GM12865 (cell line): ENCODE measurements around the gene PNLIP.

Experiments
- DNase-seq: peaks from one replicate; pipeline ENCODE4 v3.0.0; 2010; ENCODE audit warnings: low read depth
- H3K4me3 ChIP-seq: 2 replicates; pipeline ENCODE4 v1.5.1; 2011; ENCODE audit warnings: mild to moderate bottlenecking, low read depth, low read length, control low read depth
- TF ChIP-seq, protein P1 (sequence below): IDR thresholded peaks from 2 replicates; pipeline ENCODE4 v1.5.1; 2011; ENCODE audit warnings: low read length, control low read depth, low read depth, inconsistent platforms; ENCODE audit not compliant: insufficient read depth; ENCODE audit errors: missing control alignments

The PNLIP gene

DNA sequence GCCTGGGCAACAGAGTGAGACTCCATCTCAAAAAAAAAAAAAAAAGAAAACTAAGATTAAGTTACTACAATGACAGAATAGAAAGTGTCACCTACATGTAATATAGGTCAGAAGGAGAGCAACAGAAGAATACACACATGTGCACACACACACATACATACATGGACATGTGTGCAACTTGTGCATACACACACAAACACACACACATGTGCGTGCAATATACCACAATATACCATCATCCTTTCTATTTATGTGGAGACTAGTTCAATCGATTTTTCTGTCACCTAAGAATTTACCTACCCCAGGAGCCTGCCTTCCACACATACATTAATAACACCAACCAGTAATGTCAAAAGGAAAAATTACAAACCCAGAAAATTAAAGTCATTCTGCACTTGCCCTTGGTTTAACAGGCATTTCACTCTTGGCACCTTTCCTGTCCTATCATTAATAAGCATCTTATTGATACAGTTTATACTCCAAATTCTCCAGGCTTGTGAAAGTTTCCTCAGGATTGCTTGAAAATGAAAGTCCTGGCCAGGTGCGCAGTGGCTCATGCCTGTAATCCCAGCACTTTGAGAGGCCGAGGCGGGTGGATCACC, 47.5 kb downstream of the PNLIP start:
- TF ChIP-seq, protein P1, sequence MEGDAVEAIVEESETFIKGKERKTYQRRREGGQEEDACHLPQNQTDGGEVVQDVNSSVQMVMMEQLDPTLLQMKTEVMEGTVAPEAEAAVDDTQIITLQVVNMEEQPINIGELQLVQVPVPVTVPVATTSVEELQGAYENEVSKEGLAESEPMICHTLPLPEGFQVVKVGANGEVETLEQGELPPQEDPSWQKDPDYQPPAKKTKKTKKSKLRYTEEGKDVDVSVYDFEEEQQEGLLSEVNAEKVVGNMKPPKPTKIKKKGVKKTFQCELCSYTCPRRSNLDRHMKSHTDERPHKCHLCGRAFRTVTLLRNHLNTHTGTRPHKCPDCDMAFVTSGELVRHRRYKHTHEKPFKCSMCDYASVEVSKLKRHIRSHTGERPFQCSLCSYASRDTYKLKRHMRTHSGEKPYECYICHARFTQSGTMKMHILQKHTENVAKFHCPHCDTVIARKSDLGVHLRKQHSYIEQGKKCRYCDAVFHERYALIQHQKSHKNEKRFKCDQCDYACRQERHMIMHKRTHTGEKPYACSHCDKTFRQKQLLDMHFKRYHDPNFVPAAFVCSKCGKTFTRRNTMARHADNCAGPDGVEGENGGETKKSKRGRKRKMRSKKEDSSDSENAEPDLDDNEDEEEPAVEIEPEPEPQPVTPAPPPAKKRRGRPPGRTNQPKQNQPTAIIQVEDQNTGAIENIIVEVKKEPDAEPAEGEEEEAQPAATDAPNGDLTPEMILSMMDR: no peak
- DNase-seq: no peak
- no peak overlapping the region for H3K4me3 ChIP-seq

GRCh38 chr10:116594525-116595035, 48.8 kb downstream of the PNLIP start:
- DNase-seq: no peak
- TF ChIP-seq, protein P1: no peak
- H3K4me3 ChIP-seq: no peak overlapping the region

DNA sequence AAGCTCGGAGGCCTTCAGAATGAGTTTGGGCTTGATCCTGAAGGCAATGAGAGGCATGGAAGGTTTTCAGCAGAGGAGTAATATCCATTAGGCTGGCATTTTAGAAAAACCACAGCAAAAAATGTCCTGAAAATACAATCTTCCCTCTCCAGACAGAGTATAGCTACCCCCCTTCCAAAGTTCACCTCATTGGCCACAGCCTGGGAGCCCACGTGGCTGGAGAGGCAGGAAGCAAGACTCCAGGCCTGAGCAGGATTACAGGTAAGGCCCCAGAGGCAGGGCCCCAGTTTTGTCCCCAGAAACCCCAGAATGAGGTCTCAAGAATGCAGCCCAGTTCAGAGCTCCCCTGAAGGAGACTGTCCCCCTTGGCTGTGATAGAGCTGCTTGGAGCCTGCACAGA, 50.3 kb downstream of the PNLIP start:
- TF ChIP-seq, protein P1: no peak
- DNase-seq: no peak
- no peak overlapping the region for H3K4me3 ChIP-seq

DNA sequence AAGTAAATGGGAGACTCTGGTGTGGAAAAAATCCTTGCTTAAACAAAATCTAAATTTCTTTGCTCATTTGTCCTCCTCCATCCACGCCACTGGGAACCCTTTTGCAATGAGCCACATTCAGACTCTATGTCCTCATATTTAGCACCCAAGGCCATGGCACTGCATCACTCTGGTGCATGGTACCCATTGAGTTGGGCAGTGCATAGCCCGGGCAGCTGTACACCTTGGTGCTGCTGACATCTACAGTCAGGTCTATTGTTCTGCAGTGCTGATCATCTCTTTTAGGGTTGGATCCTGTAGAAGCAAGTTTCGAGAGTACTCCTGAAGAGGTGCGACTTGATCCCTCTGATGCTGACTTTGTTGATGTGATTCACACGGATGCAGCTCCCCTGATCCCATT, 51.8 kb downstream of the PNLIP start:
- H3K4me3 ChIP-seq: no peak overlapping the region
- no peak for DNase-seq
- TF ChIP-seq, protein P1: no peak

DNA sequence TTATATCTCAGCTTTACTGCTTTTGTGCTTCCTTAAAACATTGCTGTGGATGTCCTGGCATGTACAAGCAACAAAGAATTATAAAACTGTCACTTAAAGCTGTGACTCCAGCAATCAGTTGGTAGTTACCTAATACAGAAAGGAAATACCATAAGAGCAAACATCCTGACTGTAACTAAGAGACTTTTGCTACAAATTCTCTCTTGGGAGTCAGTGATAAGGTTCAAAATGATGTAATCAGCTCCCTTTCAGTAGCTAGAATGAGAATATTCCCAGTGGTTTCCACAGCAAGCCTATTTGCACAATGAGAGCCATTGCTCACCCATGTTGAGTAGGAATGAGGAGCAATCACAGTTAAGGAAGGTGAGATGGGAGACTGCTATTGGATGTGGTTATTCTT, 52.6 kb downstream of the PNLIP start:
- no peak overlapping the region for H3K4me3 ChIP-seq
- TF ChIP-seq, protein P1: no peak
- no peak for DNase-seq

DNA sequence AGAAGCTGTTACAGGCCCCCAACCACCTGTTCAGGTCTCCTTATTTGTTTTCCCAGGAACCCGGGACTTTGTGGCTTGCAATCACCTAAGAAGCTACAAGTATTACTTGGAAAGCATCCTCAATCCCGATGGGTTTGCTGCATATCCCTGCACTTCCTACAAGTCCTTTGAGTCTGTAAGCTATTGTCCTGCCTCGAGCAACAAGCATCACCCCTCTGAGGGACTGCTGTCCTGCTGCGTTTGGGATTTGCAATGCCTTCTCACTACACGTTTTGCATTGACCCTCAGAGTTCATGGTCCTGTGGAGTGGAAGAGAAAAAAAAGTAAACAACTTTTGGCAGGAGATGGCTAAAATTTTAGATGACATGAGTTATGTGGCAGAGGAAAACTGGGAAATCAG, 54.3 kb downstream of the PNLIP start:
- TF ChIP-seq, protein P1: no peak
- no peak overlapping the region for H3K4me3 ChIP-seq
- no peak for DNase-seq

GRCh38 chr10:116602648-116603400, 57.1 kb downstream of the PNLIP start:
- DNase-seq: no peak

More at GRCh38 chr10:116602648-116603400, 57.1 kb downstream of the PNLIP start:
- H3K4me3 ChIP-seq: no peak overlapping the region
- TF ChIP-seq, protein P1: no peak
